DMS79 treated with DMSO at 0.1 percent for 48 hours (cell line): ENCODE measurements around the gene NAGLU.
A peak's percentile ranks its signal among the peaks of the same experiment; 100 is the strongest.

Source experiments
- DNase-seq: peaks from one replicate; lab custom pipeline; 2025; lab: John Stamatoyannopoulos, UW

Gene NAGLU

GRCh38 chr17:42565523-42566214 lies 29.6 kb downstream of the NAGLU start:
- no peak for DNase-seq

- no peak for DNase-seq
Measured at GRCh38 chr17:42566215-42566882, 30.3 kb downstream of the NAGLU start.

GRCh38 chr17:42566883-42567573 lies 31.0 kb downstream of the NAGLU start, which contains the start of gene MLX:
Gene MLX (plus strand): TSS chr17:42567100. CDS start chr17:42567125, 25 bp downstream.
- DNase-seq, result peak; percentile 94

- no peak for DNase-seq
Measured at GRCh38 chr17:42568341-42569111, 32.5 kb downstream of the NAGLU start.

GRCh38 chr17:42571435-42572225 lies 35.6 kb downstream of the NAGLU start:
- no peak for DNase-seq

- DNase-seq, result no peak
Measured at GRCh38 chr17:42573095-42573494, 37.1 kb downstream of the NAGLU start.

- DNase-seq, result no peak
Measured at GRCh38 chr17:42574463-42574862, 38.4 kb downstream of the NAGLU start.

- DNase-seq, result peak; percentile 15
Measured at GRCh38 chr17:42577140-42577531, 41.1 kb downstream of the NAGLU start.

GRCh38 chr17:42577532-42578281 lies 41.7 kb downstream of the NAGLU start, which contains the start of gene PSMC3IP:
Gene PSMC3IP (minus strand): TSS chr17:42577729. CDS start chr17:42577686, 43 bp downstream.
- peak; percentile 89 for DNase-seq

- peak; percentile 85 for DNase-seq
Measured at GRCh38 chr17:42578282-42578869, 42.3 kb downstream of the NAGLU start.

- DNase-seq, result no peak
Measured at GRCh38 chr17:42579794-42580551, 43.9 kb downstream of the NAGLU start.

- DNase-seq, result no peak
Measured at GRCh38 chr17:42581744-42582270, 45.8 kb downstream of the NAGLU start.

GRCh38 chr17:42584880-42585279 lies 48.8 kb downstream of the NAGLU start:
- no peak for DNase-seq

GRCh38 chr17:42585353-42585752 lies 49.3 kb downstream of the NAGLU start:
- DNase-seq, result no peak

- DNase-seq, result no peak
Measured at GRCh38 chr17:42586514-42587230, 50.6 kb downstream of the NAGLU start.

GRCh38 chr17:42590886-42591285 lies 54.8 kb downstream of the NAGLU start:
- DNase-seq, result no peak

- no peak for DNase-seq
Measured at GRCh38 chr17:42591411-42591810, 55.4 kb downstream of the NAGLU start.
